ENCODE results near the gene CIDEC.

The CIDEC gene

DNA sequence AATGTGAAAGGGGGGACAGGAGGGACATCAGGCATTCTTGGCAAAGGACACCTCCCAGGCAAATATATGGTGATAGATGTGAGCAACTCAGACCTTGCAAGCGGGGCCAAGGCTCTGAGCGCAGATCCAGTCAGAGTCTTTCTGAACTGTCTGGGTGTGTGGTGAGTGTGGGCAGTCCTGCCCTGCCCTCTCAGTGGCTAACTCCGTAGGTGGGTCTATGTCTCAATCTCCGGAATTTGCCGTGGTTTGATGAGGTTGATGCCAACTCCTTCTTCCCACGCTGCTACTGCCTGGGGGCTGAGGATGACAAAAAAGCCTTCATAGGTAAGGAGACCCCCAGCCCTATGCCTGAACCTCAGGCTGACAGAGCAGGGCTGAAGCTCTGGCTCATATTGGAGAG is 62.6 kb downstream of the CIDEC start:
- no peak for DNase-seq (ENCODE audit: extremely low read depth in 1 of 2, low read depth in 1 of 2)
